ENCODE results near the gene NRP2.

NRP2 gene

GRCh38 chr2:205680067-205680466, 2.2 kb upstream of the NRP2 start:
- peak overlapping the region; percentile 7 for H3K4me3 ChIP-seq (ENCODE audit: low read length, poor library complexity, severe bottlenecking)
- H3K27me3 ChIP-seq (ENCODE audit: insufficient read depth, low read length, poor library complexity, severe bottlenecking): no peaks in the 10 kb centered on the region
- no peaks in the 10 kb centered on the region for H3K9me2 ChIP-seq (replicated peaks; ENCODE audit: low read depth, low read length)
- H3K36me3 ChIP-seq (ENCODE audit: insufficient read depth, low read length): no peaks in the 10 kb centered on the region
- peak overlapping the region; percentile 48 for H3K9ac ChIP-seq (ENCODE audit: low read depth, low read length, poor library complexity, severe bottlenecking)
- H3K79me2 ChIP-seq (ENCODE audit: insufficient read depth, low read length): no peaks in the 10 kb centered on the region
- H3K9me3 ChIP-seq (ENCODE audit: insufficient read depth, low read depth, low read length): no peaks in the 10 kb centered on the region
- peaks cover 12% of the 10 kb centered on the region for H3K4me1 ChIP-seq (ENCODE audit: insufficient read depth, low read length, poor library complexity, severe bottlenecking)
- peak overlapping the region; percentile 75 for H2AFZ ChIP-seq (ENCODE audit: low read length)
- TF ChIP-seq CTCF (conservative IDR thresholded peaks at IDR 0.05; ENCODE audit: low read length): peak; percentile 91
- no peak for TF ChIP-seq EZH2phosphoT487 (IDR thresholded peaks at IDR 0.05; ENCODE audit: borderline replicate concordance)
- H4K20me1 ChIP-seq (ENCODE audit: insufficient read depth, low read length, poor library complexity, severe bottlenecking): no peaks in the 10 kb centered on the region
- peak overlapping the region; percentile 14 for H3K4me2 ChIP-seq (ENCODE audit: low read depth, low read length, poor library complexity, severe bottlenecking)
- no peaks in the 10 kb centered on the region for H3F3A ChIP-seq (ENCODE audit: low read depth)

GRCh38 chr2:205680903-205681302, 1.4 kb upstream of the NRP2 start:
- H3K4me1 ChIP-seq (ENCODE audit: insufficient read depth, low read length, poor library complexity, severe bottlenecking): peaks cover 12% of the 10 kb centered on the region
- H2AFZ ChIP-seq (ENCODE audit: low read length): no peak overlapping the region
- H3F3A ChIP-seq (ENCODE audit: low read depth): no peaks in the 10 kb centered on the region
- peak overlapping the region; percentile 48 for H3K9ac ChIP-seq (ENCODE audit: low read depth, low read length, poor library complexity, severe bottlenecking)
- no peaks in the 10 kb centered on the region for H3K27me3 ChIP-seq (ENCODE audit: insufficient read depth, low read length, poor library complexity, severe bottlenecking)
- no peak overlapping the region for H3K4me2 ChIP-seq (ENCODE audit: low read depth, low read length, poor library complexity, severe bottlenecking)
- H3K4me3 ChIP-seq (ENCODE audit: low read length, poor library complexity, severe bottlenecking): no peak overlapping the region
- H3K79me2 ChIP-seq (ENCODE audit: insufficient read depth, low read length): no peaks in the 10 kb centered on the region
- no peaks in the 10 kb centered on the region for H4K20me1 ChIP-seq (ENCODE audit: insufficient read depth, low read length, poor library complexity, severe bottlenecking)
- no peaks in the 10 kb centered on the region for H3K9me3 ChIP-seq (ENCODE audit: insufficient read depth, low read depth, low read length)
- H3K36me3 ChIP-seq (ENCODE audit: insufficient read depth, low read length): no peaks in the 10 kb centered on the region
- TF ChIP-seq EZH2phosphoT487 (IDR thresholded peaks at IDR 0.05; ENCODE audit: borderline replicate concordance) (no peak), CTCF (conservative IDR thresholded peaks at IDR 0.05; ENCODE audit: low read length) (no peak)
- H3K9me2 ChIP-seq (replicated peaks; ENCODE audit: low read depth, low read length): no peaks in the 10 kb centered on the region

GRCh38 chr2:205681401-205682238, 681 bp upstream of the NRP2 start:
- Histone ChIP-seq H3K36me3 (ENCODE audit: insufficient read depth, low read length) (no peaks in the 10 kb centered on the region), H3K9me3 (ENCODE audit: insufficient read depth, low read depth, low read length) (no peaks in the 10 kb centered on the region), H3F3A (ENCODE audit: low read depth) (no peaks in the 10 kb centered on the region), H3K4me1 (ENCODE audit: insufficient read depth, low read length, poor library complexity, severe bottlenecking) (peaks cover 12% of the 10 kb centered on the region), H3K9me2 (replicated peaks; ENCODE audit: low read depth, low read length) (no peaks in the 10 kb centered on the region), H3K27me3 (ENCODE audit: insufficient read depth, low read length, poor library complexity, severe bottlenecking) (no peaks in the 10 kb centered on the region), H2AFZ (ENCODE audit: low read length) (no peak overlapping the region), H3K79me2 (ENCODE audit: insufficient read depth, low read length) (no peaks in the 10 kb centered on the region), H3K9ac (ENCODE audit: low read depth, low read length, poor library complexity, severe bottlenecking) (no peak overlapping the region), H4K20me1 (ENCODE audit: insufficient read depth, low read length, poor library complexity, severe bottlenecking) (no peaks in the 10 kb centered on the region), H3K4me3 (ENCODE audit: low read length, poor library complexity, severe bottlenecking) (no peak overlapping the region), H3K4me2 (ENCODE audit: low read depth, low read length, poor library complexity, severe bottlenecking) (no peak overlapping the region)
- no peak for TF ChIP-seq CTCF (conservative IDR thresholded peaks at IDR 0.05; ENCODE audit: low read length)
- TF ChIP-seq EZH2phosphoT487 (IDR thresholded peaks at IDR 0.05; ENCODE audit: borderline replicate concordance): no peak
